GM12878 (cell line): ENCODE measurements around the gene C20orf144. TPM values are rescaled to one million over a fixed set of nuclear protein-coding genes. Genes with fewer than 3 reads are reported as not detected.

ENCODE experiments used
- ATAC-seq: fragments of 200-7000 bp; cut with Tn5 transposase; 3 replicates; pipeline ENCODE4 v1.9.1; 2020; ENCODE audit warnings: mild to moderate bottlenecking, moderate library complexity
- BruUV-seq: library from RNA; stranded (reverse); fragments of 400-500 nt; replicated peaks from 2 replicates; lab custom pipeline; 2021; lab: Mats Ljungman, UMichigan
- CTCF ChIA-PET: fragments of 300-600 bp; sonication (Branson Sonifier 250); formaldehyde crosslinking; extraction: SDS; loops from one replicate; lab custom pipeline; 2021; ENCODE audit warnings: inconsistent platforms; lab: Yijun Ruan, JAX
- POLR2A ChIA-PET: fragments of 350-600 bp; formaldehyde crosslinking; extraction: SDS; loops from one replicate; lab custom pipeline; 2021; ENCODE audit warnings: inconsistent platforms; lab: Charles Lee
- RAD21 ChIA-PET: fragments of 300-600 bp; sonication (Branson Sonifier 250); formaldehyde crosslinking; loops from one replicate; lab custom pipeline; 2023; ENCODE audit warnings: antibody characterized with exemption; ENCODE audit not compliant: unreplicated experiment; lab: Charles Lee
- SMC1A ChIA-PET: fragments of 300-600 bp; sonication (Branson Sonifier 250); formaldehyde crosslinking; loops from one replicate; lab custom pipeline; 2023; ENCODE audit not compliant: unreplicated experiment, uncharacterized antibody; lab: Charles Lee
- DNase-seq: peaks from one replicate; pipeline ENCODE4 v3.0.0-alpha.2; 2011; ENCODE audit warnings: low read depth, low spot score
- FAIRE-seq: peaks from 3 replicates; lab custom pipeline; 2011; peaks lifted over from hg19 to GRCh38; lab: Jason Lieb, UNC
- H2AFZ ChIP-seq: 2 replicates; pipeline ENCODE4 v1.6.0; 2011; ENCODE audit warnings: low read depth, low read length, control low read depth; ENCODE audit not compliant: control insufficient read depth
- H3K27ac ChIP-seq: 2 replicates; pipeline ENCODE4 v1.5.1; 2011; ENCODE audit warnings: control low read depth; ENCODE audit not compliant: control insufficient read depth, insufficient read depth
- H3K27me3 ChIP-seq, 2 experiments: replicated peaks in 1 of 2; 2 replicates each; pipeline versions ENCODE4 v1.6.0 to v1.6.1; 2011; ENCODE audit warnings: low read length in 1 of 2; ENCODE audit not compliant: control insufficient read depth in 2 of 2, insufficient read depth in 2 of 2
- H3K36me3 ChIP-seq, 2 experiments: 2 replicates each; pipeline ENCODE4 v1.5.1; 2011; ENCODE audit warnings: low read length in 1 of 2; ENCODE audit not compliant: control insufficient read depth in 2 of 2, insufficient read depth in 2 of 2
- H3K4me1 ChIP-seq: 2 replicates; pipeline ENCODE4 v1.6.1; 2011; ENCODE audit warnings: mild to moderate bottlenecking, low read length, moderate library complexity, mixed read lengths; ENCODE audit not compliant: control insufficient read depth, insufficient read depth
- H3K4me2 ChIP-seq: 2 replicates; pipeline ENCODE4 v1.6.0; 2011; ENCODE audit warnings: control low read depth; ENCODE audit not compliant: control insufficient read depth, insufficient read depth
- H3K4me3 ChIP-seq: fragments of 200-600 bp; sonication (generic); 2 replicates; pipeline ENCODE4 v1.5.1; 2016
- H3K79me2 ChIP-seq: 2 replicates; pipeline ENCODE4 v1.6.0; 2011; ENCODE audit warnings: low read length; ENCODE audit not compliant: control insufficient read depth, insufficient read depth
- H3K9ac ChIP-seq: 2 replicates; pipeline ENCODE4 v1.8.0; 2011; ENCODE audit warnings: low read length, control low read depth, mixed read lengths; ENCODE audit not compliant: control insufficient read depth, insufficient read depth
- H3K9me3 ChIP-seq: replicated peaks from 3 replicates; pipeline ENCODE4 v1.5.1; 2011; ENCODE audit warnings: mild to moderate bottlenecking, low read length; ENCODE audit not compliant: control insufficient read depth, insufficient read depth
- H4K20me1 ChIP-seq: 2 replicates; pipeline ENCODE4 v1.6.0; 2011; ENCODE audit not compliant: control insufficient read depth, insufficient read depth
- ATF7 ChIP-seq: fragments of 450-650 bp; IDR thresholded peaks from 2 replicates; pipeline ENCODE4 v1.6.1; 2016; ENCODE audit warnings: low read depth, mild to moderate bottlenecking
- CBX5 ChIP-seq: sonication (generic); IDR thresholded peaks from 2 replicates; pipeline ENCODE4 v1.6.1; 2016; ENCODE audit warnings: low read depth, moderate library complexity, mild to moderate bottlenecking, inconsistent platforms
- CEBPZ ChIP-seq: fragments of 150-350 bp; IDR thresholded peaks from 2 replicates; pipeline ENCODE4 v1.6.1; 2016; ENCODE audit warnings: low read depth, low read length
- ESRRA ChIP-seq: IDR thresholded peaks from 2 replicates; pipeline ENCODE4 v1.6.1; 2012; ENCODE audit warnings: mild to moderate bottlenecking, low read length, improper control_type of control experiment
- PAX8 ChIP-seq: fragments of 450-650 bp; IDR thresholded peaks from 2 replicates; pipeline ENCODE4 v1.6.1; 2017; ENCODE audit warnings: mild to moderate bottlenecking, moderate library complexity
- PKNOX1 ChIP-seq: fragments of 450-650 bp; IDR thresholded peaks from 2 replicates; pipeline ENCODE4 v1.6.1; 2016; ENCODE audit warnings: mild to moderate bottlenecking
- SREBF2 ChIP-seq: IDR thresholded peaks from 2 replicates; pipeline ENCODE4 v1.6.1; 2012; ENCODE audit warnings: mild to moderate bottlenecking, low read length
- USF1 ChIP-seq: IDR thresholded peaks from 2 replicates; pipeline ENCODE4 v1.6.1; 2011; ENCODE audit warnings: borderline replicate concordance, low read depth, mild to moderate bottlenecking, moderate library complexity, mixed read lengths, low read length; ENCODE audit not compliant: insufficient read depth; ENCODE audit errors: extremely low read length
- ZNF207 ChIP-seq: fragments of 450-650 bp; IDR thresholded peaks from 2 replicates; pipeline ENCODE4 v1.6.1; 2014; ENCODE audit warnings: antibody characterized with exemption, mild to moderate bottlenecking, borderline replicate concordance
- WGBS: methylation state at CpG from one replicate; pipeline ENCODE4 v1.1.6; 2016; ENCODE audit warnings: low lambda C conversion rate; ENCODE audit not compliant: insufficient replicate concordance, insufficient coverage; ENCODE audit errors: missing lambda C conversion rate; 5-methylcytosine and 5-hydroxymethylcytosine counted together
- in situ Hi-C: fragments of 300-500 bp; cut with MboI; formaldehyde crosslinking; loops from 9 replicates; pipeline ENCODE4 v1.14.3; 2018; ENCODE audit warnings: mixed read lengths
- intact Hi-C: fragments of 100-400 bp; cut with micrococcal nuclease; formaldehyde crosslinking; loops from one replicate; pipeline ENCODE4 v1.14.2; 2022; ENCODE audit not compliant: unreplicated experiment
- polyA plus RNA-seq, 11 experiments: library from polyadenylated mRNA; depleted of rRNA in 4 of 11; unstranded in 6 of 11; stranded (reverse) in 5 of 11; fragments of >200 nt; fragmentation: Nextera tagmentation in 4 of 11; fragmentation: Illumina TruSeq in 1 of 11; extraction: Ambion mirVana in 4 of 11; extraction: Trizol in 1 of 11; gene quantifications; 1 replicate in 1 of 11; 2 replicates in 10 of 11; pipeline versions ENCODE4 v1.2.1 to v1.2.3, GENCODE V29; 2011 to 2016; ENCODE audit warnings: inconsistent platforms in 2 of 11, missing spikeins in 2 of 11, low read depth in 1 of 11
- total RNA-seq, 4 experiments: library from RNA; depleted of rRNA in 3 of 4; stranded (reverse); fragments of >200 nt in 3 of 4; fragmentation: Illumina TruSeq in 1 of 4; extraction: Trizol in 1 of 4; gene quantifications; 2 replicates each; pipeline versions ENCODE4 v1.2.1 to v1.2.3, GENCODE V29; 2013 to 2021

C20orf144 gene
- total and polyA plus RNA-seq, 10 of the 15 experiments (the other 5 are each of a cell fraction or from before 2014, with no cell fraction given) = 0.04 to 0.62 (median 0.23) TPM; not detected in 2

GRCh38 chr20:33659341-33660034, 2.6 kb upstream of the C20orf144 start:
- no TSS peak for BruUV-seq
- DNase-seq (no peak), ATAC-seq (no peak), FAIRE-seq (no peak)
- 91% methylated on average over 26 of the region's 32 CpGs for WGBS
- in situ Hi-C loops (no loop called here), intact Hi-C loops (loop anchor here (10.0 kb wide), 1 partner anchor 465 kb away; no protein-coding TSS in a partner anchor)
- no peak overlapping the region for H3K27ac ChIP-seq
- no peaks in the 10 kb centered on the region for H3K79me2 ChIP-seq
- ChIA-PET SMC1A (no interaction called here), RAD21 (no interaction called here), POLR2A (no interaction called here), CTCF (interaction anchor here (0.9 kb wide), 1 partner anchor 8 kb away, joined by 3 read pairs; no protein-coding TSS in a partner anchor)
- no peak overlapping the region for H3K9ac ChIP-seq
- no peaks in the 10 kb centered on the region for H3K9me3 ChIP-seq
- H4K20me1 ChIP-seq = no peaks in the 10 kb centered on the region
- no peak overlapping the region for H3K4me2 ChIP-seq
- peaks cover 13% of the 10 kb centered on the region for H3K4me1 ChIP-seq
- TF ChIP-seq ESRRA (no peak), SREBF2 (no peak), ATF7 (no peak), ZNF207 (no peak), CEBPZ (no peak), CBX5 (no peak), PAX8 (no peak), USF1 (no peak), PKNOX1 (no peak)
- no peaks in the 10 kb centered on the region for H3K27me3 ChIP-seq
- no peak overlapping the region for H3K4me3 ChIP-seq
- H3K36me3 ChIP-seq = no peaks in the 10 kb centered on the region
- no peak overlapping the region for H2AFZ ChIP-seq
